KMS-11 (cell line): ENCODE measurements around the gene EFL1.

Experiments used
- H2AFZ ChIP-seq: fragments of 200-600 bp; sonication (generic); 2 replicates; pipeline ENCODE4 v1.6.1; 2016; ENCODE audit warnings: antibody characterized with exemption, mixed run types, low read depth
- H3K27ac ChIP-seq: fragments of 200-600 bp; sonication (generic); 2 replicates; pipeline ENCODE4 v1.6.1; 2016; ENCODE audit warnings: mild to moderate bottlenecking, mixed run types
- H3K27me3 ChIP-seq: fragments of 200-600 bp; sonication (generic); 2 replicates; pipeline ENCODE4 v1.6.1; 2017; ENCODE audit warnings: mild to moderate bottlenecking, low read depth, mixed run types, moderate library complexity; ENCODE audit not compliant: insufficient read depth
- H3K36me3 ChIP-seq: fragments of 200-600 bp; sonication (generic); 2 replicates; pipeline ENCODE4 v1.6.1; 2017; ENCODE audit warnings: mild to moderate bottlenecking, mixed run types; ENCODE audit not compliant: insufficient read depth
- H3K4me1 ChIP-seq: fragments of 200-600 bp; sonication (generic); 2 replicates; pipeline ENCODE4 v1.6.1; 2016; ENCODE audit warnings: mild to moderate bottlenecking, low read depth, mixed run types; ENCODE audit not compliant: poor library complexity, severe bottlenecking
- H3K4me2 ChIP-seq: fragments of 200-600 bp; sonication (generic); 2 replicates; pipeline ENCODE4 v1.7.0; 2016; ENCODE audit warnings: mild to moderate bottlenecking, mixed run types
- H3K4me3 ChIP-seq: fragments of 200-600 bp; sonication (generic); IDR thresholded peaks from 2 replicates; pipeline ENCODE4 v1.6.1; 2017; ENCODE audit warnings: low read depth, low read length, mixed read lengths; ENCODE audit not compliant: insufficient read depth
- H3K79me2 ChIP-seq: fragments of 200-600 bp; sonication (generic); 2 replicates; pipeline ENCODE4 v1.6.1; 2016; ENCODE audit warnings: low read depth, mixed run types; ENCODE audit not compliant: insufficient read depth
- H3K9ac ChIP-seq: fragments of 200-600 bp; sonication (generic); 2 replicates; pipeline ENCODE4 v1.6.1; 2016; ENCODE audit warnings: mild to moderate bottlenecking, mixed run types
- H4K20me1 ChIP-seq: fragments of 200-600 bp; sonication (generic); 2 replicates; pipeline ENCODE4 v1.6.1; 2016; ENCODE audit warnings: mild to moderate bottlenecking, mixed run types; ENCODE audit not compliant: insufficient read depth
- TF ChIP-seq, protein P1 (sequence below): fragments of 200-600 bp; sonication (generic); conservative IDR thresholded peaks from 2 replicates; pipeline ENCODE4 v1.6.1; 2017; ENCODE audit warnings: low read depth, mild to moderate bottlenecking, antibody characterized with exemption, low read length, moderate library complexity, mixed read lengths

Gene EFL1

DNA sequence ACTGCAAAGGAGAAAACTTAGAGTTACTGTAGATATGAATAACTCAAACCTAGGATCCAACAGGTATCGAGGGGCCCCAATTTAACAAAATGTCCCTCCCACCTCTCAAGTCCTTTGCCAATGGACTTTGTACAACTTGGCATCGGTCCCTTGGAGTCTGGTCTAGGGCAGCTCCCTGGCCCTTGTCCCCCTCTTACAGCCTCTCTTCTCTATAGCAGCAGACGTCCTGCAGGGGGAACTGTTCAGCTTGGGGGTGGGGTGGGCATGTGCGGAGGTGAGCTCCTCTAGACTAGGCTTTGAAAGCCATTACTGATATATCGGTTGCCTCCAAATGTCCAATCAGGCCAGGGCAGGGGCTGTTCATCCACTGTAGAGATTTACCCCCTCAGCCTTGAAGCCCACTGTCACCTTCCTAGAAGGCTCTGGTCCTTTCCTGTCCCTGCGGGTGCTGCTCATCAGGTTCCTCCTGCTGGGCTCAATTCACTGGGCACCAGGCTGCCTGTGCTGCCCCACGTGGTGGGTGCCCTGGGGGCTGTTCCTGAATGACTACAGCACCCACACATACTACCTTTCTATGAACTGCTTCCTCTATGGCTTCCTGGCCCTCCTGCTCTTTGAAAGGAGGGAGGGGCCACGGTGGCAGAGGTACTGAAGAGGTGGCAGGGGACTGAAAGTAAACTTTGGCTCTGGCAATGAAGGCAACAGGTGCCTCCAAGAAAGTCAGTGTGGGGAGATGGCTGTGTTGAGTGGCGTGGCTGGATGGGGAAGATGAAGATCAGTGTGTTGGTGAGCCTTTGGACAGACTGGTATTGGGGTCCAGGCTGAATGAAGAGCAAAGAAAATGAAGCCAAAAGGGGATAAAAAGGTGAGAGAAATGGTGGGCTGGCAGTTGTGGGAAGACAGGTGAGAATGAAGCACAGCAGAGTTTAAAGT is 137.9 kb downstream of the EFL1 start:
- no peaks in the 10 kb centered on the region for H3K4me1 ChIP-seq
- H2AFZ ChIP-seq = no peak overlapping the region
- H4K20me1 ChIP-seq = no peaks in the 10 kb centered on the region
- no peak overlapping the region for H3K4me3 ChIP-seq
- no peak overlapping the region for H3K27ac ChIP-seq
- no peak overlapping the region for H3K4me2 ChIP-seq
- TF ChIP-seq, protein P1, sequence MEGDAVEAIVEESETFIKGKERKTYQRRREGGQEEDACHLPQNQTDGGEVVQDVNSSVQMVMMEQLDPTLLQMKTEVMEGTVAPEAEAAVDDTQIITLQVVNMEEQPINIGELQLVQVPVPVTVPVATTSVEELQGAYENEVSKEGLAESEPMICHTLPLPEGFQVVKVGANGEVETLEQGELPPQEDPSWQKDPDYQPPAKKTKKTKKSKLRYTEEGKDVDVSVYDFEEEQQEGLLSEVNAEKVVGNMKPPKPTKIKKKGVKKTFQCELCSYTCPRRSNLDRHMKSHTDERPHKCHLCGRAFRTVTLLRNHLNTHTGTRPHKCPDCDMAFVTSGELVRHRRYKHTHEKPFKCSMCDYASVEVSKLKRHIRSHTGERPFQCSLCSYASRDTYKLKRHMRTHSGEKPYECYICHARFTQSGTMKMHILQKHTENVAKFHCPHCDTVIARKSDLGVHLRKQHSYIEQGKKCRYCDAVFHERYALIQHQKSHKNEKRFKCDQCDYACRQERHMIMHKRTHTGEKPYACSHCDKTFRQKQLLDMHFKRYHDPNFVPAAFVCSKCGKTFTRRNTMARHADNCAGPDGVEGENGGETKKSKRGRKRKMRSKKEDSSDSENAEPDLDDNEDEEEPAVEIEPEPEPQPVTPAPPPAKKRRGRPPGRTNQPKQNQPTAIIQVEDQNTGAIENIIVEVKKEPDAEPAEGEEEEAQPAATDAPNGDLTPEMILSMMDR = no peak
- H3K27me3 ChIP-seq = no peaks in the 10 kb centered on the region
- H3K79me2 ChIP-seq = no peaks in the 10 kb centered on the region
- H3K9ac ChIP-seq = no peak overlapping the region
- no peaks in the 10 kb centered on the region for H3K36me3 ChIP-seq

- H3K27me3 ChIP-seq = no peaks in the 10 kb centered on the region
- TF ChIP-seq, protein P1 = no peak
- no peak overlapping the region for H3K4me3 ChIP-seq
- no peak overlapping the region for H2AFZ ChIP-seq
- no peaks in the 10 kb centered on the region for H3K4me1 ChIP-seq
- H3K36me3 ChIP-seq = no peaks in the 10 kb centered on the region
- H3K27ac ChIP-seq = no peak overlapping the region
- H3K4me2 ChIP-seq = no peak overlapping the region
- H4K20me1 ChIP-seq = no peaks in the 10 kb centered on the region
- no peaks in the 10 kb centered on the region for H3K79me2 ChIP-seq
- no peak overlapping the region for H3K9ac ChIP-seq
Measured at GRCh38 chr15:82122746-82123400, 139.7 kb downstream of the EFL1 start.

DNA sequence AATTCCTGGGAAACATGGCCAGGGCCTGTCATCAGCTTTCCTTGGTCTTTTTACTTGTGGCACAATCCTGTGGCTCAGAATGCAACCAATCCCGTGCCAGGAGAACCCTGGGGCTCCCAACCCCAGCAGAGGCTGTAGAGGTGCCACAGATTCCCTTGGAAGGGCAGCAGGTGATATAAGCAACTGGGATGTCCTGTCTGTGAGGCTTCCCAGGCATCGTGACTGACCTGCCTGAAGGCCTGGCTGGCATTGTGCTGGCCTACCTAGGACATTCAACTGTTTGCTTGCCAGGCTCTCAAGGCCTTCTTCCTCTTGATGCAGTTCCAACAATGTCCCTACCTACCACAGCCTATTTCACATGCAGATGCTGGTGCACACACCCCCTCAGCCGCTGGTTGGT is 144.5 kb downstream of the EFL1 start:
- H3K27me3 ChIP-seq = no peaks in the 10 kb centered on the region
- TF ChIP-seq, protein P1 = no peak

DNA sequence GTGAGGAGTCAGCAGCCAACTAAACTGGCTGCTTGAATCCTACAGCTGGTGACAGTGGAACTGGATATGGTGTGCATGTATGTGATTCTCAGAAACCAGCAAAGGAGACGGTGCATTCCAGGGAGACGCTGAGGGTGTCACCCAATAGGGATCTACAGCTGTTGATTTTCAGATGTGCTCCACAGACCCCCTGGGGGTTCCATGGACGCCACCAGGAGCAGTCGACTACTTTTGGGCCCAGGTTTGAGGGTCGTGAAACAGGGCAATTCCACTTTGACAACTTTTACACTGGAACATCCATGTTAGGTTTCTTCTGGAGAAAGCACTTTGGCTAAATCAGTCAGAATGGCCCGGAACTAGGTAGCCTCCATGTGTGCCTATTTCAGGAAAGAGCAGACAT is 145.2 kb downstream of the EFL1 start:
- Histone ChIP-seq H3K27me3 (no peaks in the 10 kb centered on the region), H3K9ac (no peak overlapping the region), H4K20me1 (no peaks in the 10 kb centered on the region), H3K4me2 (no peak overlapping the region), H3K79me2 (no peaks in the 10 kb centered on the region), H2AFZ (no peak overlapping the region), H3K4me3 (no peak overlapping the region), H3K4me1 (no peaks in the 10 kb centered on the region), H3K36me3 (no peaks in the 10 kb centered on the region), H3K27ac (no peak overlapping the region)
- TF ChIP-seq, protein P1 = no peak

More for the DNA sequence above, 144.5 kb downstream of the EFL1 start:
- no peak overlapping the region for H2AFZ ChIP-seq
- no peaks in the 10 kb centered on the region for H3K36me3 ChIP-seq
- no peaks in the 10 kb centered on the region for H3K4me1 ChIP-seq
- no peak overlapping the region for H3K4me3 ChIP-seq
- H3K9ac ChIP-seq = no peak overlapping the region
- H4K20me1 ChIP-seq = no peaks in the 10 kb centered on the region
- no peaks in the 10 kb centered on the region for H3K79me2 ChIP-seq
- H3K4me2 ChIP-seq = no peak overlapping the region
- no peak overlapping the region for H3K27ac ChIP-seq
